Nephron progenitor cell (in vitro differentiated cells): ENCODE results near the gene TP53BP2.
A peak's percentile ranks its signal among the peaks of the same experiment; 100 is the strongest.

Experiments
- DNase-seq: peaks from one replicate; pipeline ENCODE4 v3.0.0; 2021
- H3K27ac Mint-ChIP-seq: 2 replicates; pipeline ENCODE4 v1.8.0; 2021; ENCODE audit warnings: mild to moderate bottlenecking, moderate library complexity, mixed read lengths
- H3K27me3 Mint-ChIP-seq: 2 replicates; pipeline ENCODE4 v1.8.0; 2021; ENCODE audit warnings: mild to moderate bottlenecking, low read depth, mixed read lengths; ENCODE audit not compliant: poor library complexity
- H3K36me3 Mint-ChIP-seq: 2 replicates; pipeline ENCODE4 v1.8.0; 2021; ENCODE audit warnings: low read depth, mixed read lengths
- H3K4me1 Mint-ChIP-seq: 2 replicates; pipeline ENCODE4 v1.8.0; 2021; ENCODE audit warnings: mixed read lengths
- H3K4me3 Mint-ChIP-seq: 2 replicates; pipeline ENCODE4 v1.8.0; 2021; ENCODE audit warnings: mild to moderate bottlenecking, moderate library complexity, mixed read lengths
- H3K9me3 Mint-ChIP-seq: 2 replicates; pipeline ENCODE4 v1.8.0; 2021; ENCODE audit warnings: mild to moderate bottlenecking, moderate library complexity, mixed read lengths
- TF ChIP-seq, protein P1 (sequence below): fragments of 200-600 bp; sonication (generic); IDR thresholded peaks from 2 replicates; pipeline ENCODE4 v1.5.0; 2021; ENCODE audit warnings: antibody characterized with exemption

Gene TP53BP2

DNA sequence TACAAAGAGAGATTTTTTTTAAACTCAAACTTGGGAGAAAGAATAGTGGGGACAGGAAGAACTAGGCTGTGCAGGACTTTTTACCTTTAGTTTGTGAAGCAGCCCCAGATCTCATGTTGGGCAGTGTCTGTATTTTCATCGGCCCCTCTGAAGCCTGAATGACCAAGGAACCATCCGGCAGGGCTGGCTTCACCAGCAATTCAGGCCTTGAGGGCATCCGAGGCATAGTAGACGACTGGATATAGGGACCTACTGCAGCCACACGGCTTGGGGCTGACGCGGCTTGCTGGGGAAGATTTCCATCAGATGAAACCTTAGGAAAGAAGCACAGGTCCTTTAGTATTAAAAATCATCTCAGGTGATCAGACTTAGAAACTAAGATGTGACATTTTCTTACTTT, 43.7 kb downstream of the TP53BP2 start:
- TF ChIP-seq, protein P1, sequence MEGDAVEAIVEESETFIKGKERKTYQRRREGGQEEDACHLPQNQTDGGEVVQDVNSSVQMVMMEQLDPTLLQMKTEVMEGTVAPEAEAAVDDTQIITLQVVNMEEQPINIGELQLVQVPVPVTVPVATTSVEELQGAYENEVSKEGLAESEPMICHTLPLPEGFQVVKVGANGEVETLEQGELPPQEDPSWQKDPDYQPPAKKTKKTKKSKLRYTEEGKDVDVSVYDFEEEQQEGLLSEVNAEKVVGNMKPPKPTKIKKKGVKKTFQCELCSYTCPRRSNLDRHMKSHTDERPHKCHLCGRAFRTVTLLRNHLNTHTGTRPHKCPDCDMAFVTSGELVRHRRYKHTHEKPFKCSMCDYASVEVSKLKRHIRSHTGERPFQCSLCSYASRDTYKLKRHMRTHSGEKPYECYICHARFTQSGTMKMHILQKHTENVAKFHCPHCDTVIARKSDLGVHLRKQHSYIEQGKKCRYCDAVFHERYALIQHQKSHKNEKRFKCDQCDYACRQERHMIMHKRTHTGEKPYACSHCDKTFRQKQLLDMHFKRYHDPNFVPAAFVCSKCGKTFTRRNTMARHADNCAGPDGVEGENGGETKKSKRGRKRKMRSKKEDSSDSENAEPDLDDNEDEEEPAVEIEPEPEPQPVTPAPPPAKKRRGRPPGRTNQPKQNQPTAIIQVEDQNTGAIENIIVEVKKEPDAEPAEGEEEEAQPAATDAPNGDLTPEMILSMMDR: no peak
- no peak overlapping the region for H3K27ac Mint-ChIP-seq
- DNase-seq: no peak
- peaks cover 82% of the 10 kb centered on the region for H3K36me3 Mint-ChIP-seq
- H3K27me3 Mint-ChIP-seq: no peaks in the 10 kb centered on the region
- H3K9me3 Mint-ChIP-seq: peaks cover under 1% of the 10 kb centered on the region
- no peaks in the 10 kb centered on the region for H3K4me1 Mint-ChIP-seq
- no peak overlapping the region for H3K4me3 Mint-ChIP-seq

DNA sequence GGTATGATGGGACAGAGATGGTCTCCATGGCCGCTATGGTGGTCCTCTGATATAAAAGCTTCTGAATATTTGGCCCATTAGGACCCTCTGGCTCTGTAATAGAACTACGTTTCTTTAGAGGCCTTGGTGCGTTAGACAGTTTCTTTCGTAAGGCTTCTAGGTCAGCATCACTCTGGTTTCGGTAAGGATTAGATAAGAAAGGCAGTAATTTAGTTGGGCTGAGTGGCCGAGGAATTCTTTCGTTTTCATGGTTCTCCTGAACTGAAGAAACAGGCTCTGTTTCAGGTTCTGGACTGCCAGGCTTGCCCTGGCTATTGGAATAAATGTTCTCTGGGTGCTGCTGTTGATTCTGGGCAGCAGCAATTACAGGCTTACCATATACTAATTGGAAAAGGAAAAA, 49.5 kb downstream of the TP53BP2 start:
- TF ChIP-seq, protein P1: no peak
- Mint-ChIP-seq H3K4me1 (no peaks in the 10 kb centered on the region), H3K9me3 (no peaks in the 10 kb centered on the region), H3K36me3 (peaks cover 81% of the 10 kb centered on the region), H3K27me3 (no peaks in the 10 kb centered on the region), H3K27ac (no peak overlapping the region), H3K4me3 (no peak overlapping the region)
- DNase-seq: no peak

DNA sequence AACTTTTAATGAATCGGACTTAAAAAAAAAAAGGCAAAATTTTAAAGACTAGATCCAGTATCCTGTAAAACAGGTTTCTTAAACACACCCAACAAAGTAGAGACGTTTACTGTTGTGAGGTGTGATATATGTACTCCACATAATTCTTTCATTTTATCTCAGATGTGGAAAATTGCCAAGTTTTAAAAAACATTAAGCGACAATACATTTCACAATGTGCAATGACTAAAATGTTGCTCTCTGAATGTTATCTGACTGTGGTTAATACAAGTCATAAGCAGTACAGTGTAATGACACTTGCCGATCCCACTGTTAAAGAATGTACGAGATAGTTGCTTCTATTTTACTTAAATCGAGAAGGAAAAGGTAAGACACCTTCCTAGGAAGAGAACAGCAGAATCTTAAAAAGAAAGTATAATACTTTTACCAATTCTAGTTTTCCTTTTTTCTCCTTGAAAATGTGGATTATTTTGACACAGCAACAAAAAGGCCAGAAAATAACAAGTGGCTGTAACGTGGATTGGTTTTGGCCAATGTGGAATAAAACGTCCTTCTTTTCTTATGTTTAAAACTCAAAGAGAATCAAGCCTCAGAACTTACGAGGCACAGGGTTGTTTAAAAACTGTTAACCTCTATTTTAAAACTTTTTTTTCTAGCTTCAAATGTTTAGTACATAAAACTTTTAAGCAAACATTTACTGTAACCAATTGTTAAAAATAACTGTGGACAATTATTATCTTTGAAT, 51.4 kb downstream of the TP53BP2 start:
- Mint-ChIP-seq H3K9me3 (no peaks in the 10 kb centered on the region), H3K4me1 (no peaks in the 10 kb centered on the region), H3K36me3 (peaks cover 69% of the 10 kb centered on the region), H3K27ac (no peak overlapping the region), H3K4me3 (no peak overlapping the region), H3K27me3 (no peaks in the 10 kb centered on the region)
- DNase-seq: no peak
- TF ChIP-seq, protein P1: no peak

DNA sequence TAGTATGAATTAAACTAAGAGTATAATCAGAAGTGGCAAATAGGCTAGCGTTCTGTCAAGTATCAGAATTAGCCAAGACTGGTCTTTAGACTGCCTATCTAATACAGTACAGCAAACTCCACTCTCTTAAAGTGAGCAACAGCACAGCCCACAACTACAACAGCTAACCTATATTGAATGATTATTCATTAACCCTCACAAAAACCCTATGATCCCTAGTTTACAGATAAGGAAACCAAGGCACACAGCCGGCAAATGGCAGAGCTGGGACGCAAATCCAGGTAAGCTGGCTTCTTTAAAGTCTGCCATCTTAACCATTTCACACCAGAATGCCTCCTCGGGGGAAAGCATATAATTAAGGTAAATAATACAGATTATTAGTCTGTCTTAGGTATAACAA, 52.0 kb downstream of the TP53BP2 start:
- TF ChIP-seq, protein P1: no peak
- H3K27ac Mint-ChIP-seq: no peak overlapping the region
- H3K27me3 Mint-ChIP-seq: no peaks in the 10 kb centered on the region

DNA sequence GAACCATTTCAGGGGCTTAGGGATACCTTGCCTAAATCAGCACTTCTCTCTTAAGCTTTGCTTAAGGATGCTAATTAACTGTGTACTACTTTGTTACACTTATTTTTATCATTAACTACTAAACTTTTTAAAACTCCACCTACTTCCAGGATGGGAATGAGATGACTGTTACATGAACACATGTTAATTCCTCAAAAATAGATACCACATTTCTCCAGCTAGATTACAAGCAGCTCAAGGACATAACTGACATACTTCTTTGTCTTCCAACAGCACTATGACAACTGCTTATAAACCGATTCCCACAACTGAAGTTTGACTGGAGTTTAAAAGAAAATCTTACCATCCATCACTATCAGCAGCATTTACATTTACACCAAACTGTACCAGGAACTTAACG, 53.7 kb downstream of the TP53BP2 start:
- Mint-ChIP-seq H3K36me3 (peaks cover 77% of the 10 kb centered on the region), H3K27ac (peak overlapping the region; percentile 76), H3K9me3 (no peaks in the 10 kb centered on the region), H3K4me3 (no peak overlapping the region), H3K27me3 (peaks cover 2% of the 10 kb centered on the region), H3K4me1 (no peaks in the 10 kb centered on the region)
- TF ChIP-seq, protein P1: no peak
- no peak for DNase-seq

More for the DNA sequence above, 52.0 kb downstream of the TP53BP2 start:
- Mint-ChIP-seq H3K4me1 (no peaks in the 10 kb centered on the region), H3K36me3 (peaks cover 70% of the 10 kb centered on the region), H3K9me3 (no peaks in the 10 kb centered on the region), H3K4me3 (no peak overlapping the region)
- no peak for DNase-seq
